H1 (cell line): ENCODE results near the gene NDUFAF7. TPM values are rescaled to one million over a fixed set of nuclear protein-coding genes. Genes with fewer than 3 reads are reported as not detected.

ENCODE experiments used
- CEBPB ChIP-seq: IDR thresholded peaks from 2 replicates; pipeline ENCODE4 v1.6.1; 2012; ENCODE audit warnings: low read depth, low read length
- CHD7 ChIP-seq: fragments of 300-600 bp; sonication (generic); IDR thresholded peaks from 2 replicates; pipeline ENCODE4 v1.7.1; 2012; ENCODE audit warnings: low read length, moderate library complexity, mild to moderate bottlenecking, inconsistent platforms; ENCODE audit not compliant: insufficient replicate concordance
- HDAC6 ChIP-seq: IDR thresholded peaks from one replicate; pipeline ENCODE4 v1.7.1; 2012; ENCODE audit warnings: low read depth, mild to moderate bottlenecking, inconsistent platforms, low read length, moderate library complexity
- MAX ChIP-seq: IDR thresholded peaks from 2 replicates; pipeline ENCODE4 v1.6.1; 2012; ENCODE audit warnings: inconsistent platforms
- RXRA ChIP-seq: IDR thresholded peaks from 2 replicates; pipeline ENCODE4 v1.6.1; 2011; ENCODE audit warnings: low read depth, mild to moderate bottlenecking, low read length, moderate library complexity; ENCODE audit not compliant: insufficient read depth
- SP1 ChIP-seq: IDR thresholded peaks from 2 replicates; pipeline ENCODE4 v1.6.1; 2011; ENCODE audit warnings: low read depth, low read length
- SRF ChIP-seq: IDR thresholded peaks from 2 replicates; pipeline ENCODE4 v1.6.1; 2011; ENCODE audit warnings: mild to moderate bottlenecking, low read depth, low read length, moderate library complexity
- TEAD4 ChIP-seq: IDR thresholded peaks from 2 replicates; pipeline ENCODE4 v1.6.1; 2012; ENCODE audit warnings: low read depth, low read length, inconsistent platforms, mixed read lengths
- polyA plus RNA-seq, 7 experiments: library from polyadenylated mRNA; depleted of rRNA in 3 of 7; stranded (reverse) in 5 of 7; unstranded in 2 of 7; fragments of >200 nt in 5 of 7; fragments of 200-250 nt in 2 of 7; gene quantifications; 1 replicate in 5 of 7; 2 replicates in 1 of 7; 4 replicates in 1 of 7; pipeline versions ENCODE4 v1.2.1 to v1.2.3, GENCODE V29; 2011 to 2013; ENCODE audit warnings: missing spikeins in 2 of 7, mixed read lengths in 2 of 7
- total RNA-seq: library from RNA; stranded (reverse); fragmentation: NEBNext Ultra II Directional; extraction: Animal tissue kit (Norgen Biotek cat#: 25700); gene quantifications from 2 replicates; pipeline ENCODE4 v1.2.1, GENCODE V29; 2021

The NDUFAF7 gene
- total and polyA plus RNA-seq, 2 of the 8 experiments (the other 6 are each of a cell fraction or from before 2014, with no cell fraction given), result 50.2 to 56.0 TPM

DNA sequence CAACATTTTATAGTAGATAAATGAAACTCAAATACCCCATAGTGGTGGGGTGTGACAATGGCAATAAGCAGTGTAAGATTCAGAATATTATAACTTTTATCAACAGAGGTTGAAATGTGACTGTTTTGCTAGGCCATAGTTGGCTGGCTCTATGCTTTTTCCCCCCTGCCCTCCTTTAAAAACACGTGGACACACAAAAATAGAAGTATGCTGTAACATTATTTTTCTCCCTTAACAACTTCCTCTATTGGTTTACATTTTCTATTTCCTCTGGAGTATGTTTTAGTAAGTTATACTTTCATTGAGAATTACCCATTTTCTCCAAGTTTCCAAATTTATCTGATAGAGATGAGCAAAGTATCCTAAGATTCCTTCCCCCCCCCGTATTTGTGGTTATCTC is 31.1 kb downstream of the NDUFAF7 start (continued):
- TF ChIP-seq CHD7, result no peak
- TF ChIP-seq MAX, result no peak
- TF ChIP-seq SP1, result no peak
- TF ChIP-seq HDAC6, result no peak
- TF ChIP-seq SRF, result no peak
- TF ChIP-seq CEBPB, result no peak
- no peak for TF ChIP-seq RXRA
- no peak for TF ChIP-seq TEAD4
- TF ChIP-seq, all 59 proteins: peak for 0
